GM13977 (cell line): ENCODE data around the gene TGM6.

Experiments
- DNase-seq: peaks from one replicate; pipeline ENCODE4 v3.0.0; 2012; ENCODE audit warnings: low spot score
- CTCF ChIP-seq: IDR thresholded peaks from 2 replicates; pipeline ENCODE4 v1.5.1; 2012; ENCODE audit warnings: mild to moderate bottlenecking, control low read depth; ENCODE audit not compliant: insufficient read depth; ENCODE audit errors: extremely low read depth, missing control alignments
- in situ Hi-C: fragments of 300-500 bp; cut with MboI; formaldehyde crosslinking; loops from one replicate; pipeline ENCODE4 v1.12.0; 2022; ENCODE audit warnings: low sequenced_read_pairs, low pct_unique_long_range_greater_than_20kb, mixed read lengths, inconsistent platforms; ENCODE audit not compliant: unreplicated experiment

TGM6 gene

GRCh38 chr20:2336471-2336870 lies 44.2 kb upstream of the TGM6 start:
- in situ Hi-C loops = no loop called here
- DNase-seq = no peak

GRCh38 chr20:2337142-2337541 lies 43.6 kb upstream of the TGM6 start:
- no peak for DNase-seq
- no peak for TF ChIP-seq CTCF
- in situ Hi-C loops = no loop called here

More at GRCh38 chr20:2336471-2336870, 44.2 kb upstream of the TGM6 start:
- no peak for TF ChIP-seq CTCF

- in situ Hi-C loops = no loop called here
- TF ChIP-seq CTCF = no peak
- DNase-seq = no peak
These were observed 42.2 kb upstream of the TGM6 start for GRCh38 chr20:2338411-2339066.

GRCh38 chr20:2340136-2340535 lies 40.6 kb upstream of the TGM6 start:
- no peak for TF ChIP-seq CTCF
- in situ Hi-C loops = no loop called here
- DNase-seq = no peak

GRCh38 chr20:2340823-2341222 lies 39.9 kb upstream of the TGM6 start:
- DNase-seq = no peak
- in situ Hi-C loops = no loop called here
- TF ChIP-seq CTCF = no peak

GRCh38 chr20:2341336-2341735 lies 39.4 kb upstream of the TGM6 start:
- in situ Hi-C loops = no loop called here
- no peak for TF ChIP-seq CTCF
- no peak for DNase-seq

- in situ Hi-C loops = no loop called here
- no peak for TF ChIP-seq CTCF
- no peak for DNase-seq
These were observed 38.5 kb upstream of the TGM6 start for GRCh38 chr20:2342243-2342642.
